Stromal cell of bone marrow (primary cell): ENCODE results near the gene STRN.
"Not testable (repeated sequence)": the region's sequence is repeated elsewhere in the genome, so short reads cannot be mapped to it uniquely, and the experiment has no call there.

Source experiments
- DNase-seq: peaks from one replicate; pipeline ENCODE4 v3.0.0-alpha.2; 2012; ENCODE audit warnings: low read depth

Gene STRN, protein sequence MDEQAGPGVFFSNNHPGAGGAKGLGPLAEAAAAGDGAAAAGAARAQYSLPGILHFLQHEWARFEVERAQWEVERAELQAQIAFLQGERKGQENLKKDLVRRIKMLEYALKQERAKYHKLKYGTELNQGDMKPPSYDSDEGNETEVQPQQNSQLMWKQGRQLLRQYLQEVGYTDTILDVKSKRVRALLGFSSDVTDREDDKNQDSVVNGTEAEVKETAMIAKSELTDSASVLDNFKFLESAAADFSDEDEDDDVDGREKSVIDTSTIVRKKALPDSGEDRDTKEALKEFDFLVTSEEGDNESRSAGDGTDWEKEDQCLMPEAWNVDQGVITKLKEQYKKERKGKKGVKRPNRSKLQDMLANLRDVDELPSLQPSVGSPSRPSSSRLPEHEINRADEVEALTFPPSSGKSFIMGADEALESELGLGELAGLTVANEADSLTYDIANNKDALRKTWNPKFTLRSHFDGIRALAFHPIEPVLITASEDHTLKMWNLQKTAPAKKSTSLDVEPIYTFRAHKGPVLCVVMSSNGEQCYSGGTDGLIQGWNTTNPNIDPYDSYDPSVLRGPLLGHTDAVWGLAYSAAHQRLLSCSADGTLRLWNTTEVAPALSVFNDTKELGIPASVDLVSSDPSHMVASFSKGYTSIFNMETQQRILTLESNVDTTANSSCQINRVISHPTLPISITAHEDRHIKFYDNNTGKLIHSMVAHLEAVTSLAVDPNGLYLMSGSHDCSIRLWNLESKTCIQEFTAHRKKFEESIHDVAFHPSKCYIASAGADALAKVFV

DNA sequence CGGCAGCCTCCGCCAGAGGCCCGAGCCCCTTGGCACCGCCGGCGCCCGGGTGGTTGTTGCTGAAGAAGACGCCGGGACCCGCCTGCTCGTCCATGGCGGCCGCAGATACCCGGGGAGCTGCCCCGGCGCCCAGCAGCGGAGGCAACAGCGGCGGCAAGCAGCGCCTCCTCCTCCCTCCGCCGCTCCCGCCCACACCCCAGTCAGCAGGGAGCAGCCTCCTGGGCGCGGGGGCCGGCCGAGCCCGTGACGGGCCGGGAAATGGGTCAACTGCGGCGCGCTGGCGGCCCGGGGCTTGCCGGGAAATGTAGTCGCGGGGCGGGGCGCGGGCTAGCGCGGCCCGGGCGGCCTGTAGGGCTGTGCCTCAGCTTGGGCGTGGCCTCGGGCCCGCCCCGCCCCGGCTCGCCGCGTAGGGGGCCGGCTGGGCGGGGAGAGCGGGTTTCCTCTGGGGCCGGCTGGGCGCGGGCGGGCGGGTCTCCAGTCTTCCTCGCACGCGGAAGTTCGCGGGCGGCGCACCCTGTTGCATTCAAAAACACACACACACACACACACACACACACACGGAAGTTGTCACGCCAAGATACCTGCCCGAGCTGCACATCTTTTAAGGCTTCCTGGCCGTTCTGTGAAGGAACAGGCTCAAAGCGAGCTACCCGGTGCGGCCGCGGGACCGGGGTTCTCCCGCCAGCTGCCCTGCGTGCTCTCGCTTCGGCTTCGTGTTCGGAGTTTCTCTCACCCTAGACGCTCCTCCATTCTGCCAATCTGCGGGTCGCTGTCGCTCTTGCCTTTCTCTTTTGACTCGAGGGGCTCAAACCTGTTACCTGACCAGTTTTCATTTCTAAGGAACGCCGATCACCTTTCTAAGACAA lies at the start of gene STRN:
TSS of gene STRN (minus strand) at position 167 of the 866 bp plus-strand sequence. CDS start at position 94, 73 bp downstream.
- peak; percentile 94 for DNase-seq

DNA sequence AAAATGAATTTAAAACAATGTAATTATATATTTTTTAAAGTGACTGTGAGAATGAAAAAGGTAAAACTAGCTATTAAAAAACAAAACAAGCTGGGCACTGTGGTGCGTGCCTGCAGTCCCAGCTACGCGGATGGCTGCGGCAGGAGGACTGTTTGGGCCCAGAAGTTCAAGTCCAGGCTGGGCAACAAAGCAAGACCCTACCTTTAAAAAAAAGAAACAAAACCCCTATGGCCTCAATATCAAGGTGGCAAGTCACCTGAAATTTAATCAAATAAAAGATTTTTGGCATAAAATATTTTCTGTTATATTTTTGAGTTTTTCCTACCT lies 46.9 kb upstream of the STRN start:
- DNase-seq: no peak

DNA sequence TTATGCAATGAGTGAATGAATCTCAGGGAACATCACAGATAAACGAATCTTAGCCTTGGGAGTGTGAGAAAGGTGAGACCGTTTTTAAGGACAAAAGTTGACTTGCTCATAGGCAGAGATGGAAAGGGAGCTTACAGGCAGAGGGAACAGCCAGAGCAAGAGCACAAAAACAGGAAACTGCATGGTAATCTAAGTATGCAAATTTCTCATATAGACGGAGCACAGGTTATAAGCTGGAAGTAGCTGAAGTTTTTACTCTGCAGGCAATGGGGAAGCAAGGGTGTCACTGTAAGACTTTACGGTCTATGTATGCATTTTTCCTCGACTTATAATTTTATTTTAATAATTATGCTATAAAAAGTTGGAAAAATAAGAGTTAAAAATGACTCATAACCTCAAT lies 44.8 kb upstream of the STRN start:
- DNase-seq: no peak

DNA sequence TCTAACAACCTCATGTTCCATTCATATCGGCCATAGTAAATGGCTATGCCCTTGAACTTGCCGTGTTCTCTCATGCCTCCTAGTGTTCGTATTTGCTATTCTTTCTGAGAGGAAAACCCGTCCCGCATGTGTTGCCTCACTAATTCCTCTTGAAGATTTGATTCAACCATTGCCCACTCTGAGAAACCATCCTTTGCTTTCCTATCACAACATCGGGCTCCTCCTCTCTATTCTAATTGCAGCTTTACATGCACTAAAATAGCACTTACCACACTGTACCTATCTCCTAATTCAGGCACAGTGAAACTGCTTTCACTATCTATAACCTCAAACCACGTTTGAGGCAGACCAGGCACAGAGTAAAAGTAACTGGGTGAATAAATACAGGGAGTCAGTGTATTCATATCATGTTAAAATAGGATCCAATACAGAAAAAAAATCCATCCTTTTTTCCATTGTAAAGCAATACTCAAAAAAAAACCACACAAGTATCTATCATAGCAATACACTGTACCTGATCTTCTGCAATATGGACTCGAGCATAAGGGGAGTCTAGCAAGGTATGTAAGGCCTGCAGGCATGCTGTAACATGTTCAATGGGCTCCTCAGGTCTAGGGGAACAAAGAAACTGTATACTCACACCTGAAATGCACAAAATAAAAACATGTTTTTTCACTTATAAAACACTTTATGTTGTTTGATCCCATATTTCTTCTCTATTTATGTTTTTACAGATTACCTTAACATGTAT lies 39.0 kb upstream of the STRN start:
- no peak for DNase-seq

DNA sequence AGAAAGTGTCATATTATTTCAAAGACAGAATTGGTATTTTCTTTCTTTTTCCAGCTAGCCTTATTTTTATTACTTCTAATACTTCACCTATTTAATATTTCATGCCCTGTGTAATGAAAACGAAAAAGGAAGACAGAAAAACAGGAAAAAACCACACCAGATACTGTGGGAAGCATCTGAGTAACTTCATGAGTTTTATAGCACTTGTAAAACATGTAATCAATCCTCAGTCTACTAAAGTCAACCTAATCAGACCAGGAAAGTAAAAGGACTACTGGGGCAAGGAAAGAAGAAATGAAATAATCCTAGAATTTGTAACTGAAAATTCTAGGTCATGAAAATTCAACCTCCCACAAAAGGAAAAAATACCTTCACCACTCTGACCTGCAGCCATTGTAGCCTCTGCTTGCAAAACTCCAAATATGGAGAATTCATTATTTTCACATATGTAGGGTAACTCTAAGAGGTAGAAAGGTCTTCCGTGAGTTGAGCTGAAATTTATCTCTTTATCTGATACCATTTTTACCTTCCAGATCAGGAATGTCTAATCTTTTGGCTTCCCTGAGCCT lies 34.7 kb upstream of the STRN start:
- no peak for DNase-seq

DNA sequence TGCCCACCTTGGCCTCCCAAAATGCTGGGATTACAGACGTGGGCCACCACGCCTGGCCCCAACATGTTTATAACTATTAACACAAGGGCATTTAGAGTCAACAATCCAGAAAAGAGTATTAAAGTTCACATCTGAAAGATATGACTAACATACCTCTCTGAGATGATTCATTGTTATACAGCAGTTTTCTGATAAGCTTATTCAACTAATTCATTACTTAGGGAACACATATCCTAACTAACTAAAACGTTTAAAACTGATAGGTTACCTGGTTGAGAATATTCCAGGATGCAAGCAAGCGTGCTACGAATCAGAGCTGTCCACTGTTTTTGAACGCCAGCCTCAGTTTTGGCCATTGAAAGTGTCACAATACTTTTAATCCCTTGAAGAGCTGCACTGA lies 34.0 kb upstream of the STRN start:
- DNase-seq: no peak

DNA sequence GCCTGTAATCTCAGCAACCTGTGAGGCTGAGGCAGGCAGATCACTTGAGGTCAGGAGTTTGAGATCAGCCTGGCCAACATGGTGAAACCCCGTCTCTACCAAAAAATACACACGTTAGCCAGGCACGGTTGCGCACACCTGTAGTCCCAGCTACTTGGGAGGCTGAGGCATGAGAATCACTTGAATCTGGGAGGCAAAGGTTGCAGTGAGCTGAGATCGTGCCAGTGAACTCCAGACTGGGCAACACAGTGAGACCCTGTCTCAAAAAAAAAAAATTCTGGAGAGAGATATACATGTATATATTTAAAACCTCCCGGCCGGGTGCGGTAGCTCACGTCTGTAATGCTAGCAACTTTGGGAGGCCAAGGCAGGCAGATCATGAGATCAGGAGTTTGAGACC lies 33.1 kb upstream of the STRN start:
- DNase-seq: not testable (repeated sequence)

DNA sequence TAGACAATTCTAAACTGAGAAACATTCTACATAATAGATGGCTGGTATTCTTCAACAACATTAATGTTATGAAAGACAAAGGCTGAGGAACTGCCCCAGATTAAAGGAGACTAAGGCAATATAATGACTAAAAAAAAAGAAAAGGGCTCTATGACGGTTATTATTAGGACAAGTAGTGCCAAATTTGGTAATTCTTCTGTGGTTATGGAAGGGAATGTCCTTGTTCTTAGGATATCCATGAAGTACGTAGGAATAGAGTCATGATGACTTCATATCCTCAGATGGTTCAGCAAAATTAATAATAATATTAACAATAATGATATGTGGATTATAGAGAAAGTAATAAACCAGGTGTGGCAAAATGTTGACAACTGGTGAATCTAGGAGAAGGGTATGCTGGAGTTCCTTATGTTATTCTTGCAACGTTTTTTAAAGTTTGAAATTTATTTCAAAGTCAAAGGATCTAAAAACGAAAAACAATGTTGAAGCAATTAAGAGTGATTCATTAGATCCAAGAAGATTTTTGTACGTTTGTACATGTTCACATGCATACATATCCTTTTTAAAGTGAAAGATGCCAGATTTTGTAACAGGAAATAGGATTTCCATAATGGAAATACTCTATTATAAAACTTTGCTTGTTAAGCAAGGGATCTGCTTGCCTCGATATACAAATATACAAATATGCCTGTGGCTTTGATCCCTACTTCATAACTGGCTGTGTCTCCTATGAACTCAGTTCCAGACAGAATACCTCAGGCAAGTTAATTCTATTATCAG lies 27.7 kb upstream of the STRN start:
- DNase-seq: no peak

DNA sequence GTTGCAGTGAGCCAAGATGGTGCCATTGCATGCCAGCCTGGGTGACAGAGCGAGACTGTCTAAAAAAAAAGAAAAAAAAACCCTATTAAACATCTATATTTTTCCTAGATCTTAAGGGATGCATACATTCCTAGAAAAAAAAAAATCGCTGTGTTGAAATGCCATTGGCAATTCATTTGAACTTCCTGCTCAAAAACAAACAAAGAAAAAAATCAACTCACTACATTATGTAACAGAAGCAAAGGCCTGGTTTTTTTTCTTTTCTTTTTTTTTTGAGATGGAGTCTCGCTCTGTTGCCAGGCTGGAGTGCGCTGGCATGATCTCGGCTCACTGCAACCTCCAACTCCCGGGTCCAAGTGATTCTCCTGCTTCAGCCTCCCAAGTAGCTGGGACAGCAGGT lies 21.7 kb upstream of the STRN start:
- DNase-seq: no peak

DNA sequence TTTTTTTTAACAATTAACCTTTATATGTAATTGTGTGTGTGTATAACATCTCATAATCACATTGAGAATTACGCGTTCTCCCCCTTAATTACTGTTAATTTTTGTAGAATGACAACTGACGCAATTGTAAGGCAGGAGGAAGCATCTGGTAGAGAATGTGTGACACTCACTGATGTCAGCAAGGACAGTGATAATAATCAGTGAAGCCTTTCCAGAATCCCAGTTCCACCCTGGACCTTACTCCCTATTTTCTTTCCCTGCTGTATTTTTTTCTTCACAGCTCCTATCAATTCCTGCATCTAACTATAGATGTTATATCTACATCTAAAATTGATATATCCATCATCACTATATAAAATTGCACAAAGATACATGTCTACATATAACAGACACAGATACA lies 16.1 kb upstream of the STRN start:
- no peak for DNase-seq

DNA sequence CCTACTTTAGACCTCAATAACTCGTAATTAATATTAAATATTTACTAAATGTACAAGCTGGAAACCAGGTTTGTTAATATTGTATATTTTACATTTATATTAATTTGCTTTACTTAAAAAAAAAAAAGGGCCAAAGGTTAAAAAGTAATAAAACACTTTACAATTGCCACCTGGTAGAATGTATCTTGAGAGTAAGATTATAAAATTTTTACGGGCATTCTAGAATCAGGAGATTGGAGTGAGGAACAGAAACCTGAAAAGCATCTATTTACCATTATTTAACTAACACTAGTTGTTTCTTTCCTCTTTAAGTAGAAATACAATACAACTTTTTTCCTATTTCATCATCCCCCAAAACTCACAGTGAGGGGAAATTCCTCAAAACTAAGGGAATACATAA lies 15.6 kb upstream of the STRN start:
- DNase-seq: no peak

DNA sequence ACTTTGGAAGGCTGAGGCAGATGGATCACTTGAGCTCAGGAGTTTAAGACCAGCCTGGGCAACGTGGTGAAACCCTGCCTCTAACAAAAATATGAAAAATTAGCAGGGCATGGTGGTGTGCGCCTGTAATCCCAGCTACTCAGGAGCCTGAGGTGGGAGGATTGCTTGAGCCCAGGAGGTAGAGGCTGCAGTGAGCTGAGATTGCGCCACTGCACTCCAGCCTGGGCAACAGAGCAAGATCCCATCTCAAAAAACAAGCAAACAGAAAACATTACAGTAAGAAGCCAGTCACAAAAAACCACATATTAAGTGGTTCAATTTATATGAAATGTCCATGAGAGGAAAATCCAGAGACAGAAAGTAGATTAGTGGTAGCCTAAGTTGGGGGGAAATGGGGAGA lies 12.7 kb upstream of the STRN start:
- DNase-seq: not testable (repeated sequence)

DNA sequence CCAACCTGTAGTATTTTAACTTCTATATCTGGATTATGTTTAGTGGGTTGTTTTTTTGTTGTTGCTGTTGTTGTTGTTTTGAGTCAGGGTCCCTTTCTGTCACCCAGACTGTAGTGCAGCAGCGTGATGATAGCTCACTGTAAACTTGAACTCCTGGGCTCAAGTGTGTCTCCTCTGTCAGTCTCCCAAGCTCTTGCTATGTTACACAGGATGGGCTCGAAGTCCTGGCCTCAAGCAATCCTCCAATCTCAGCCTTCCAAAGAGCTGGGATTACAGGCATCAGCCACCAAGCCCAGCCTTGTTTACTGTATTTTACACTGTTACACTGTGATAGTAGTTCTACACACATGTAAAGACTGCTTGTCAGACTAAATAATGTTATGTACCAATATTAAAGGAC lies 9.7 kb upstream of the STRN start:
- no peak for DNase-seq

DNA sequence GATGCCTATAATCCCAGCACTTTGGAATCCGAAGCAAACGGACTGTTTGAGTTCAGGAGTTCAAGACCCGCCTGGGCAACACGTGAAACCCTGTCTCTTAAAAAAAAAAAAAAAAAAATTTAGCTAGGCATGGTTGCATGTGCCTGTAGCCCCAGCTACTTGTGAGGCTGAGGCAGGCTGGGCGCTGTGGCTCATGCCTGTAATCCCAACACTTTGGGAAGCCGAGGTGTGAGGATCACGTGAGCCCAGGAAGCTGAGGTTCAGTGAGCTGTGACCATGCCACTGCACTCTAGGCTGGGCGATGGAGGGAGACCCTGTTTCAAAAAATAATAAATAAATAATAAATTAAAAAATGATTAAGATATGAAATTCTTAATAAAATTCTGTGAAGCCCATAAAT lies 9.0 kb upstream of the STRN start:
- DNase-seq: no peak

DNA sequence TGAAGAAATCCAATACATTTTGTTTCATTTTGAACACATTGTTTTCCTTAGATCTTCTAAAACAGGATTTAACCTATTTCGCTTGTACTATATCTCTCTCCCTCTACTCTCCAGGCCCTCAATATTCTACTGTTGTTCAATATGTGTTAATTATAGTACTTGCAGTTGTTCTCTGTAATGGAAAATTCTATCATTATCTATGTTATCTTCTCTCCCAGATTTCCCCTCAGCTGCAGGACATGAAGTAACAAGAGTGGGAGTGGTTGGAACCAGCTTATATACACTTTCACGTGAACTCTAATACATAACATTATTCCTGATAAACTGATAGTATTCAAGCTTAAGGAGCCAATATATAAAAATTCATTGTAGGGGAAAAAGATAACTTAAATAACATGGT lies 7.0 kb upstream of the STRN start:
- DNase-seq: no peak

DNA sequence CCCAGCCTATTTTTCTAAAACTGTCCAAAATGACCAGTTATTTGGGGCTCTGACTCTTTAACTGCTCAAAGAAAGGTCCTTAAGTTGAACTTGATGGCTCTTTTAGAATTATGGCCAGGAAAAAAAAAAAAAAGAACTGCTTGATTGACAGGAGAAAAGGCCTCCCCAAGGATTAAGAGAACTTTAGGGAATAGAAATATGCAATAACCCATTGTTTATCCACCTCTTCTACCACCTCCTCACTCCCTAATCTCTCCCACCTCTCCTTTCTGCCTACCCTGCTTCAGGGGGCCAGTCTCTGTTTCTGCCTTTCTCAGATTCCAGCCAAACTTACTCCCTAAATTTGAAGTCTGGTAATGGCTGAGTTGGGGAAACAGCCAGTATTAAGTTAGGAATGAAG lies 5.7 kb upstream of the STRN start:
- no peak for DNase-seq

DNA sequence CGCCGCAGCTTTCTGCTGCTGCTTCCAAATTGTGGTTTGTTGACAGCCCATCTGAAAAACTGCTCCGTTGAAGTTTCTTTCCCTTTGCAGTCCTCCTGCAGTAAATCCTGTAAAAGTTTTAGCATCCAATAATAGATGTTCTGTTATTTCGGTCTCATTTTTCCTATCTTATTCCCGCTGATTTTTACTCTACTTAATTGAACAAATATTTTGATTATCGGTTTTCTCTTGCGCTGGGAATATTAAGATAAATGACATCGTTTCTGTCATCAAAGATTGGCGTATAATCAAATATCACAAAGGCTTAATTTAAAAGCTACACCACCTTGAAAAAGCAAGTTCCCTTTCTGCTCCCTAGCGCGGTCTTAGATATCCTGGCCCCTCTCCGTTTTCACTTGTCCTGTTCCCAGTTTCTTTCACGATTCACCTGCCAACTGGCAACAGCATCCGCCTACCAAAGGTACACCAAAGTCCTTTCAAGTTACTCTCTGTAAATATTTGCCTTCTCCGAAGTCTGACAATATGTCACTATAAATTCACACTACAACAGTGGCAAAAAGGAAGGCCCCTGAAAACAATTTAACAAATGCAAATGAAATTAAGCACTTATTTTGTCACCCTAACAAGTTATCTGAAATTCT lies 1.0 kb upstream of the STRN start:
- DNase-seq: no peak

DNA sequence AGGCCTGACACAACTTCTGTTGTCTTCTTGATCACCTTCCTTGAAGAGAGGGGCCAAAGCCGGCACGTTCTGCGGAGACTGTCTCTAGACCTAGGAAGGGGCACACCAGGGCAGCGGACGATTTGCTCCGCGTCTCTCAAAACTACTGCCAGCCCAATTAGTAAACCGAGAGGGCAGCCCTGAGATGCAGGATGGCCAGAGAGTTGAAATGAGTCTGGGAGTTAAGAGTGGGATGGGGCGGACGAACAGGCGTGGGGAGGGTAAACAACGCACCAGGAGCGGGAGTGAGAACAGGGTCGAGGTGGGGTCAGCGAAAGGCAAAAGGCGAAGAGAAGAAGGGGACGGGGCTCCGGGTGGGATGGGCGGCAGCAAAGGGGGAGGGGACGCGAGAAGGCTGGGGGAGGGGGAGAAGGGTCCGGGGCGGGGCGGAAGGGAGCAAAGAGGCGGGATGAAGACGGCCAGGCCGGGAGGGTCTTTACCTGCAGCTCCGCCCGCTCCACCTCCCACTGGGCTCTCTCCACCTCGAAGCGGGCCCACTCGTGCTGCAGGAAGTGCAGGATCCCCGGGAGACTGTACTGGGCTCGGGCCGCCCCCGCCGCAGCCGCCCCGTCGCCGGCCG lies 476 bp downstream of the STRN start:
- DNase-seq: no peak

DNA sequence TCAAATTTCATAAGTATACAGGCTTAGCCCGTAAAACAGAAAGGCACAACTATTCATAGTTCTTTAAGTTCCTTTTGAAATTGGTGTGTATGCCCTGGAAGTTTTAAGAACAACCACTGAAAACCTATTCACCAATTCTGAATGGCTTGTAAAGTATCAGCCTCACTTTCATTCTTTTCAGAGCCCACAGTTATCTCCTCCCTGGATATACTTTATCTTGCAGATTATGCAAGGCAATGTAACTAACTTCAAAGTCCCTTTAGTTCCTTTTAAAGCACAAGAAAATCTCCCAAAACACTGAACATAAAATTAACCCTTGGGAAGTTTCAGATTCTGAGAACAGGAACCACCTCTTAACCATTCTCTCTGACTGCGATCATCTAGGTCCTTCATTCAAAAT lies 1.1 kb downstream of the STRN start:
- DNase-seq: no peak

DNA sequence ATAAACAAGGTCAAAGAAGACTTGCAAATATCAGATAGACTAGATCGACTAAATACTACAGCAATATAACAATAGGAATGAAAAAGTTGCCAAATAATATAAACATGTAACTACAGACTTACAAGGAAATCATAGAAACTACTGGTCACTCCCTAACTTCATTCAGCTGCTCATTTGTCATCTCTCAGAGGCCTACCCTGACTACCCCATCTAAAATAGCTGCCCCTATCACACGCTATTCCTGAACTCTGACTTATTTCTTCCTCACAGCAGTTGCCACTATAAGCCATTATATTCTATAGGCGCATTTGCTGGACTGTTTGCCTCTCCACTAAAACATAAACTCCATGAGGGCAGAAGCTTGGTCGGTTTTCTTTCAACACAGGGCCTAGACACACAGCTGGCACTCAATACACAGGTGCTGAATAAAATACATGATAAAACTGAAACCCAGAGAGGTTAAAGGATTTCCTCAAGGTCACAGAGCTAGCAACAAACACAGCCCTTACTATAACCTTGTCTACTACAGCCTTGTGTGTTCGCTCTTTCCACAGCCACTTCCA lies 1.8 kb downstream of the STRN start:
- no peak for DNase-seq
